IMR-90 (cell line): ENCODE results near the gene LAMA4. TPM values are rescaled to one million over a fixed set of nuclear protein-coding genes. Genes with fewer than 3 reads are reported as not detected.

ENCODE experiments used
- ATAC-seq: fragments of 200-7000 bp; cut with Tn5 transposase; 2 replicates; pipeline ENCODE4 v1.9.1; 2020; ENCODE audit warnings: low read depth, mild to moderate bottlenecking, moderate library complexity
- BruUV-seq: library from RNA; stranded (reverse); fragments of 400-500 nt; replicated peaks from 2 replicates; lab custom pipeline; 2021; lab: Mats Ljungman, UMichigan
- CTCF ChIA-PET: fragments of 300-600 bp; formaldehyde crosslinking; extraction: SDS; loops from one replicate; lab custom pipeline; 2021; ENCODE audit warnings: antibody characterized with exemption; lab: Yijun Ruan, JAX
- POLR2A ChIA-PET: fragments of 300-600 bp; sonication (Branson Sonifier 250); formaldehyde crosslinking; loops from one replicate; lab custom pipeline; 2022; ENCODE audit warnings: antibody characterized with exemption; ENCODE audit not compliant: unreplicated experiment; lab: Charles Lee
- DNase-seq: peaks from one replicate; pipeline ENCODE4 v3.0.0; 2013
- H2AFZ ChIP-seq: replicated peaks from 2 replicates; pipeline ENCODE3; 2013; ENCODE audit warnings: low read length, mild to moderate bottlenecking; ENCODE audit not compliant: poor library complexity
- H2AK5ac ChIP-seq: 2 replicates; pipeline ENCODE4 v1.6.1; 2013; ENCODE audit warnings: low read depth, low read length, inconsistent platforms
- H2AK9ac ChIP-seq: replicated peaks from 2 replicates; pipeline ENCODE3; 2013; ENCODE audit warnings: mild to moderate bottlenecking, low read depth, low read length, moderate library complexity; ENCODE audit not compliant: poor library complexity
- H2BK120ac ChIP-seq: 2 replicates; pipeline ENCODE4 v1.6.1; 2013; ENCODE audit warnings: low read depth, low read length, inconsistent platforms
- H2BK15ac ChIP-seq: 3 replicates; pipeline ENCODE4 v1.6.1; 2013; ENCODE audit warnings: low read depth, low read length, inconsistent platforms
- H2BK20ac ChIP-seq: 2 replicates; pipeline ENCODE4 v1.6.1; 2013; ENCODE audit warnings: low read depth, mild to moderate bottlenecking, inconsistent platforms, low read length, moderate library complexity
- H2BK5ac ChIP-seq: 2 replicates; pipeline ENCODE4 v1.6.1; 2013; ENCODE audit warnings: mild to moderate bottlenecking, low read depth, low read length, inconsistent platforms; ENCODE audit not compliant: poor library complexity, severe bottlenecking
- H3K14ac ChIP-seq: replicated peaks from 2 replicates; pipeline ENCODE4 v1.6.1; 2013; ENCODE audit warnings: low read depth, low read length, inconsistent platforms
- H3K18ac ChIP-seq: 2 replicates; pipeline ENCODE4 v1.6.1; 2013; ENCODE audit warnings: low read depth, low read length, control low read depth
- H3K23ac ChIP-seq: 2 replicates; pipeline ENCODE4 v1.6.1; 2013; ENCODE audit warnings: low read depth, low read length, inconsistent platforms
- H3K27ac ChIP-seq: 2 replicates; pipeline ENCODE4 v1.5.1; 2013; ENCODE audit warnings: mild to moderate bottlenecking, control low read depth, low read length; ENCODE audit not compliant: insufficient read depth
- H3K27me3 ChIP-seq: 2 replicates; pipeline ENCODE4 v1.6.1; 2013; ENCODE audit warnings: low read length; ENCODE audit not compliant: control insufficient read depth, insufficient read depth
- H3K36me3 ChIP-seq: 2 replicates; pipeline ENCODE4 v1.6.1; 2013; ENCODE audit warnings: low read length, mixed read lengths; ENCODE audit not compliant: control insufficient read depth, insufficient read depth
- H3K4ac ChIP-seq: 2 replicates; pipeline ENCODE4 v1.6.1; 2013; ENCODE audit warnings: low read depth, low read length, inconsistent platforms
- H3K4me1 ChIP-seq: 2 replicates; pipeline ENCODE4 v1.6.1; 2013; ENCODE audit warnings: low read length, mixed read lengths; ENCODE audit not compliant: control insufficient read depth, insufficient read depth
- H3K4me2 ChIP-seq: 2 replicates; pipeline ENCODE4 v1.6.1; 2013; ENCODE audit warnings: low read depth, mild to moderate bottlenecking, control low read depth, low read length, moderate library complexity
- H3K4me3 ChIP-seq: 2 replicates; pipeline ENCODE4 v1.5.1; 2013; ENCODE audit warnings: low read depth, mild to moderate bottlenecking, control low read depth, low read length, moderate library complexity; ENCODE audit not compliant: insufficient read depth
- H3K56ac ChIP-seq: 2 replicates; pipeline ENCODE4 v1.6.1; 2013; ENCODE audit warnings: low read length, inconsistent platforms; ENCODE audit not compliant: insufficient read depth; ENCODE audit errors: extremely low read depth
- H3K79me1 ChIP-seq, 2 experiments: 2 replicates each; pipeline ENCODE4 v1.6.1; 2013; ENCODE audit warnings: low read length in 2 of 2, inconsistent platforms in 1 of 2, low read depth in 1 of 2
- H3K9ac ChIP-seq: 2 replicates; pipeline ENCODE4 v1.6.1; 2013; ENCODE audit warnings: low read depth, low read length, control low read depth
- H3K9me1 ChIP-seq: 2 replicates; pipeline ENCODE4 v1.6.1; 2013; ENCODE audit warnings: low read length, inconsistent platforms; ENCODE audit not compliant: insufficient read depth
- H3K9me3 ChIP-seq: 2 replicates; pipeline ENCODE4 v1.6.1; 2013; ENCODE audit warnings: low read length; ENCODE audit not compliant: control insufficient read depth, insufficient read depth
- H4K20me1 ChIP-seq: 2 replicates; pipeline ENCODE4 v1.6.1; 2013; ENCODE audit warnings: low read length, inconsistent platforms; ENCODE audit not compliant: insufficient read depth
- H4K5ac ChIP-seq: 2 replicates; pipeline ENCODE4 v1.6.1; 2013; ENCODE audit warnings: mild to moderate bottlenecking, low read depth, low read length, control low read depth
- H4K8ac ChIP-seq, 2 experiments: 2 replicates each; pipeline ENCODE4 v1.6.1; 2013; ENCODE audit warnings: low read depth in 2 of 2, low read length in 2 of 2, control low read depth in 1 of 2, inconsistent platforms in 1 of 2
- H4K91ac ChIP-seq: 2 replicates; pipeline ENCODE4 v1.6.1; 2013; ENCODE audit warnings: low read depth, low read length, inconsistent platforms; ENCODE audit not compliant: insufficient read depth
- BHLHE40 ChIP-seq: fragments of 150-350 bp; IDR thresholded peaks from 2 replicates; pipeline ENCODE4 v1.6.1; 2016; ENCODE audit warnings: mild to moderate bottlenecking, low read depth, low read length
- CEBPB ChIP-seq: IDR thresholded peaks from 2 replicates; pipeline ENCODE4 v1.6.1; 2012; ENCODE audit warnings: low read depth, low read length, improper control_type of control experiment
- CHD1 ChIP-seq: IDR thresholded peaks from 2 replicates; pipeline ENCODE4 v1.6.1; 2012; ENCODE audit warnings: low read depth, low read length, improper control_type of control experiment
- CTCF ChIP-seq: conservative IDR thresholded peaks from 2 replicates; pipeline ENCODE4 v1.5.1; 2012; ENCODE audit warnings: mild to moderate bottlenecking, low read depth, low read length, improper control_type of control experiment
- FOS ChIP-seq: fragments of 150-350 bp; IDR thresholded peaks from 2 replicates; pipeline ENCODE4 v1.6.1; 2016; ENCODE audit warnings: low read depth, low read length
- MXI1 ChIP-seq: IDR thresholded peaks from 2 replicates; pipeline ENCODE4 v1.6.1; 2012; ENCODE audit warnings: low read depth, mild to moderate bottlenecking, low read length, moderate library complexity, borderline replicate concordance
- NFE2L2 ChIP-seq: fragments of 150-350 bp; IDR thresholded peaks from 2 replicates; pipeline ENCODE4 v1.6.1; 2016; ENCODE audit warnings: low read depth, mild to moderate bottlenecking, low read length
- POLR2A ChIP-seq: IDR thresholded peaks from 2 replicates; pipeline ENCODE4 v1.6.1; 2012; ENCODE audit warnings: mild to moderate bottlenecking, low read depth, low read length
- RAD21 ChIP-seq: IDR thresholded peaks from 2 replicates; pipeline ENCODE4 v1.6.1; 2012; ENCODE audit warnings: low read length, improper control_type of control experiment
- RFX5 ChIP-seq: IDR thresholded peaks from 2 replicates; pipeline ENCODE4 v1.8.0; 2012; ENCODE audit warnings: low read depth, mild to moderate bottlenecking, low read length, moderate library complexity
- SMC3 ChIP-seq: fragments of 150-350 bp; IDR thresholded peaks from 2 replicates; pipeline ENCODE4 v1.6.1; 2016; ENCODE audit warnings: low read depth, mild to moderate bottlenecking, antibody characterized with exemption, low read length, moderate library complexity
- USF2 ChIP-seq: fragments of 150-350 bp; IDR thresholded peaks from 2 replicates; pipeline ENCODE4 v1.6.1; 2017; ENCODE audit warnings: mild to moderate bottlenecking, antibody characterized with exemption, low read length, low read depth
- WGBS, 2 experiments: methylation state at CpG; one replicate each; pipeline versions ENCODE4 v1.1.5 to v1.1.7; 2013; ENCODE audit warnings: missing lambda C conversion rate in 2 of 2; ENCODE audit not compliant: insufficient read length in 1 of 2; ENCODE audit errors: extremely low coverage in 2 of 2; 5-methylcytosine and 5-hydroxymethylcytosine counted together
- dilution Hi-C: fragments of 300-500 bp; cut with HindIII; formaldehyde crosslinking; loops from one replicate; pipeline ENCODE4 v1.14.3; 2018; ENCODE audit warnings: low sequenced_read_pairs; ENCODE audit not compliant: unreplicated experiment
- in situ Hi-C: fragments of 300-500 bp; cut with MboI; formaldehyde crosslinking; loops from 3 replicates; pipeline ENCODE4 v1.14.3; 2019; ENCODE audit warnings: low sequenced_read_pairs, inconsistent platforms, mixed read lengths
- intact Hi-C: fragments of 100-400 bp; cut with micrococcal nuclease; formaldehyde crosslinking; loops from 2 replicates; pipeline ENCODE4 v1.10.0; 2022
- polyA plus RNA-seq, 3 experiments: library from polyadenylated mRNA; depleted of rRNA; stranded (reverse); fragments of >200 nt; gene quantifications; 2 replicates each; pipeline ENCODE4 v1.2.3, GENCODE V29; 2012; ENCODE audit warnings: low replicate concordance in 1 of 3
- total RNA-seq: library from RNA; depleted of rRNA; stranded (reverse); fragments of >200 nt; gene quantifications from 2 replicates; pipeline ENCODE4 v1.2.3, GENCODE V29; 2012
- TF ChIP-seq, protein P1 (sequence below): fragments of 150-350 bp; IDR thresholded peaks from 2 replicates; pipeline ENCODE4 v1.6.1; 2016; ENCODE audit warnings: low read depth, mild to moderate bottlenecking, low read length, moderate library complexity, borderline replicate concordance

The LAMA4 gene
- total and polyA plus RNA-seq, 2 of the 4 experiments (the other 2 are of a cell fraction), result 33.9 to 35.8 TPM

DNA sequence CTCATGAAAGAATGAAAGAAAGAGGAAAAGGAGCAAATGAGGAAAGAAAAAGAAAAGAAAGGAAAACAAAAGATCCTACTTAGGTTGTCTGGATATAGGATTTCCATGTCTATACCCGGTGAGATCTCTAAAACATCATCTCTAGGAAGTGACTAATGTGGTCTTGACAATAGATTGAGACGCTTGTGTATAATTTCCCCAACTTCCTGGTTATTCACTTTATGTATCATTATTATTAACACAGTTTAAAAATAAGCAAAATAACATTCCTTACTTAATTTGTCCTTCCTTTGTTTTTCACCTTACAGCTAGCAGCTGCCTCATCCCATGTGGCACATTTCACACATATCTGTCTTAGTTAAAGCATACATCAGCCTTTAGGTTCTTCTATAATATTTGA is 27.0 kb downstream of the LAMA4 start:
- Histone ChIP-seq H3K4me1 (peaks cover 20% of the 10 kb centered on the region), H3K18ac (0 out of 2 replicates have a peak overlapping the region, but pooled peaks have one; percentile 43)
- TF ChIP-seq SMC3 (no peak), CTCF (no peak), USF2 (no peak), CHD1 (no peak), NFE2L2 (no peak), BHLHE40 (no peak), RFX5 (no peak), MXI1 (no peak), FOS (no peak), CEBPB (no peak), RAD21 (no peak), POLR2A (no peak)
- TF ChIP-seq, protein P1, sequence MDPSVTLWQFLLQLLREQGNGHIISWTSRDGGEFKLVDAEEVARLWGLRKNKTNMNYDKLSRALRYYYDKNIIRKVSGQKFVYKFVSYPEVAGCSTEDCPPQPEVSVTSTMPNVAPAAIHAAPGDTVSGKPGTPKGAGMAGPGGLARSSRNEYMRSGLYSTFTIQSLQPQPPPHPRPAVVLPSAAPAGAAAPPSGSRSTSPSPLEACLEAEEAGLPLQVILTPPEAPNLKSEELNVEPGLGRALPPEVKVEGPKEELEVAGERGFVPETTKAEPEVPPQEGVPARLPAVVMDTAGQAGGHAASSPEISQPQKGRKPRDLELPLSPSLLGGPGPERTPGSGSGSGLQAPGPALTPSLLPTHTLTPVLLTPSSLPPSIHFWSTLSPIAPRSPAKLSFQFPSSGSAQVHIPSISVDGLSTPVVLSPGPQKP, result no peak

More for the DNA sequence above, 27.0 kb downstream of the LAMA4 start:
- Histone ChIP-seq H3K56ac (no peak overlapping the region), H3K36me3 (peaks cover 8% of the 10 kb centered on the region; the same call in 1 of the 2 replicates), H3K79me1 (peaks cover 3 to 7% of the 10 kb centered on the region in 2 experiments; a peak in 3 of 4 replicates), H4K20me1 (no peaks in the 10 kb centered on the region), H3K4me2 (no peak overlapping the region), H3K23ac (no peak overlapping the region), H2AK9ac (no peak overlapping the region), H2BK15ac (no peak overlapping the region), H3K14ac (0 out of 2 replicates have a peak overlapping the region, but pooled peaks have one; percentile 46), H3K4me3 (no peak overlapping the region), H2AK5ac (peak overlapping the region; percentile 67; the same call in 1 of the 2 replicates), H2BK120ac (no peak overlapping the region), H3K27me3 (no peaks in the 10 kb centered on the region), H2BK20ac (no peak overlapping the region), H2AFZ (no peak overlapping the region), H3K9ac (no peak overlapping the region), H4K91ac (no peak overlapping the region; the same call in 1 of the 2 replicates), H4K5ac (no peak overlapping the region), H3K9me1 (peaks cover 7% of the 10 kb centered on the region), H2BK5ac (no peak overlapping the region), H3K4ac (no peak overlapping the region), H3K9me3 (no peaks in the 10 kb centered on the region), H3K27ac (no peak overlapping the region), H4K8ac (peak overlapping the region in 1 of 2 experiments; percentile 35; a peak in 1 of 4 replicates)
- DNase-seq, result peak; percentile 31
- CTCF ChIA-PET, result no interaction called here
- dilution Hi-C loops, result no loop called here
- WGBS, 2 experiments, result no CpG with 5 or more reads among the region's 2 CpGs
- no TSS peak for BruUV-seq
- POLR2A ChIA-PET, result no interaction called here
- intact Hi-C loops, result no loop called here
- in situ Hi-C loops, result no loop called here
- no peak for ATAC-seq
